ENCODE results near the gene ECE1.
"Not testable (repeated sequence)": the region's sequence is repeated elsewhere in the genome, so short reads cannot be mapped to it uniquely, and the experiment has no call there.

GRCh38 chr1:21178271-21178670 is 112.0 kb downstream of the ECE1 start:
- not testable (repeated sequence) for TF ChIP-seq NFIC (IDR thresholded peaks at IDR 0.05; ENCODE audit: low read length); CTCF (CRISPR knock-in tag; IDR thresholded peaks at IDR 0.05); ZFP90 (CRISPR knock-in tag; IDR thresholded peaks at IDR 0.05; ENCODE audit: borderline replicate concordance); POLR2A (IDR thresholded peaks at IDR 0.05; ENCODE audit: insufficient read depth in 1 of 2, low read depth in 2 of 2, low read length in 2 of 2); ZSCAN5A (CRISPR knock-in tag; IDR thresholded peaks at IDR 0.05; ENCODE audit: borderline replicate concordance); KDM1A (CRISPR knock-in tag; IDR thresholded peaks at IDR 0.05)

Measured in HepG2 (cell line).